CD4-positive, alpha-beta T cell treated with Interleukin-17A for 4 hours (primary cell): ENCODE data around the gene DMKN.

Experiments
- DNase-seq: peaks from one replicate; pipeline ENCODE4 v3.0.0-alpha.2; 2020; ENCODE audit warnings: mixed read lengths

The DMKN gene, protein sequence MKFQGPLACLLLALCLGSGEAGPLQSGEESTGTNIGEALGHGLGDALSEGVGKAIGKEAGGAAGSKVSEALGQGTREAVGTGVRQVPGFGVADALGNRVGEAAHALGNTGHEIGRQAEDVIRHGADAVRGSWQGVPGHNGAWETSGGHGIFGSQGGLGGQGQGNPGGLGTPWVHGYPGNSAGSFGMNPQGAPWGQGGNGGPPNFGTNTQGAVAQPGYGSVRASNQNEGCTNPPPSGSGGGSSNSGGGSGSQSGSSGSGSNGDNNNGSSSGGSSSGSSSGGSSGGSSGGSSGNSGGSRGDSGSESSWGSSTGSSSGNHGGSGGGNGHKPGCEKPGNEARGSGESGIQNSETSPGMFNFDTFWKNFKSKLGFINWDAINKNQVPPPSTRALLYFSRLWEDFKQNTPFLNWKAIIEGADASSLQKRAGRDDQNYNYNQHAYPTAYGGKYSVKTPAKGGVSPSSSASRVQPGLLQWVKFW

GRCh38 chr19:35513628-35514281, at the start of gene DMKN:
Gene DMKN, minus strand, starts transcription at chr19:35513649. Its CDS starts 174 bp downstream, at chr19:35513475.
- DNase-seq, result no peak

DNA sequence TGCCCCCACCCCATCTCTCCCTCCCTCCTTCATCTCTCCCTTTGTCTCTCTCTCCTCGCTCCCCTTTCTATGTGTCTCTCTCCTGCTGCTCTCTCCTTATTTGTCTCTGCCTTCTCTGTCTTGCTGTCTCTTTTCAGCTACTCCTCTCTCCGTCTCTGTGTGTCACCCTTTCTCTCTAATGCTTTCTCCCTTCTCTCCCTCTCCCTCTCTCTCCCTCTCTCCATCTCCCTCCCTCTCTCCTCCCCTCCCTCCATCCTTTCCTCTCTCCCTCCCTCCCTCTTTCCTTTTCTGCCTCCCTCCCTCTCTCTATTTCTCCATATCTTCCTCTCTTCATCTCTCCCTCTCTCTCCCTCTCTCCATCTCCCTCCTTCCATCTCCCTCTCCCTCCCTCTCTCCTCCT, 49.3 kb upstream of the DMKN start:
- no peak for DNase-seq

GRCh38 chr19:35562336-35562735, 48.9 kb upstream of the DMKN start:
- DNase-seq, result no peak

- DNase-seq, result no peak
Observed at GRCh38 chr19:35561436-35561835, 48.0 kb upstream of the DMKN start.

- DNase-seq, result no peak
Observed at GRCh38 chr19:35560677-35561076, 47.2 kb upstream of the DMKN start.

- DNase-seq, result no peak
Observed at GRCh38 chr19:35560271-35560670, 46.8 kb upstream of the DMKN start.

- DNase-seq, result no peak
Observed at GRCh38 chr19:35559781-35560180, 46.3 kb upstream of the DMKN start.

- no peak for DNase-seq
Observed at GRCh38 chr19:35559281-35559659, 45.8 kb upstream of the DMKN start.

- DNase-seq, result no peak
Observed at GRCh38 chr19:35558400-35559280, 45.2 kb upstream of the DMKN start.

DNA sequence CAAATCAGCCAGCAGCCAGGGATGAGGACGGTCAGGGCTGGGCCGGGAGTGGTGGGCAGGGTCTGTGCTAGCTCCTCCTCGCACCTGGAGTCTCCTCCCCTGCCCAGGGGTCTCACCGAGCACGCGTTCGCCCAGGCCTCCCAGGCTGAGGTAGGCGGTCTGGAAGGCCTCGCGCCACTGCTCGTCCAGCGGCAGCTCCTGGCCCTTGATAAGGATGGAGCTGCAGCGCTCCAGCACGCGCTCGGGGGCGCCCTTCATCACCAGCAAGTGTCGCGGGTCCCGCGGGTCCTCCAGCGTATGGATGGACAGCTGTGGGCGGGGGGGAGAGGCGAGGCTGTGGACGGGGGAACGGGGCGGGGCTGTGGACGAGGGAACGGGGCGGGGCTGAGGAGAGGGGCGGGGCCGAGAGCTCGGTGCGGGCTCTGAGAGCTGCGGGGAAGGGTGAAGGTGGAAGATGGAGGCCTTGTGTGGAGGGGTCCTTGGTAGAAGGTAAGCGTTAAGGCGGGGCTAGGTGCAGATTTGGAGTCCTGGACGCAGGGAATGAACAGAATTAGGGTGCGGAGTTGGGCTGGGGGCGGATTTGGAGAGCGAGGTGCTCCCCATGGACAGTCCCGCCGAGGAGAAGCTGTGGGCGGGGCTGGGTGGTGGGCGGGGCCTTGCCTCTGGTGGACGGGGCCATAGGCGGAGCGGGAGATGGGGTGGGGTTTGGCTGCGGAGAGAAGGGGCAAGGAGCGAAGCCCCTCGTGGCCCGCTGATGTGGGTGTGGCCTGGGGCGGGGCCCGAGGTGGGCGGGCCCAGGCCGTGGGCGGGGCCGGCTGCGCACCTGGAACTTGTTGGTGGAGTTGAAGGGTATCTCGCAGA, 44.3 kb upstream of the DMKN start:
- peak; percentile 75 for DNase-seq

DNA sequence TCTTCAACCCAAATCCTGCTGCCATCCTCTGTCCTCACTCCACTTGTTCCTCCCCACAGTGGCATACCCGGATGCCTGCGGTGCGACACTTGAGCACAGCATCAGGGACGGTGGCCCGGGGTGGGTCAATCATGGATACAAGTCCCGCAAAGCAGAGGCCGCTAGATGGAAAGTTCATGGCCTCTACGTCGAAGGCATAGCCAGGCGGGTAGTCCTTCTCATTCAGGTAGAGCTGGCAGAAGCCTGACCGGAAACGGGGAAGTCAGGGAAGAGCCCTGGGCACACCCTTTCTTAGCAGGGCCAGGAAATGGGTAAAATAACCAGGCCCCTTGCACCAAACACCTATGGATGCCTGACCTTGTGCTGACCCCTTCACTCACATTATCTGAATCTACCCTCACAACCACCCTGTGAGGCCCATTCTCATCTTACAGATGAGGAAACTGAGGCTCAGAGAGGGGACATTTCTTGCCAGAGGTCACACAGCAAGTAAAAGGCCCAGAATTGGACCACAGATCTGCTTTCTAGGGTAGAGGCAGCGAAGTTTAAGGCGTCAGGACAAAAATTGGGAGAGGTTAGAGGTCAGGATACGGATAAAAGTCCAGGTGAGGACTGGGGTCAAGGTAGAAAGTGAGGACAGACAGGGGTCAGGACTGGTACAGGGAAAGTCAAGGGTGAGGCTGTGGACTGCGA, 43.5 kb upstream of the DMKN start:
- no peak for DNase-seq

DNA sequence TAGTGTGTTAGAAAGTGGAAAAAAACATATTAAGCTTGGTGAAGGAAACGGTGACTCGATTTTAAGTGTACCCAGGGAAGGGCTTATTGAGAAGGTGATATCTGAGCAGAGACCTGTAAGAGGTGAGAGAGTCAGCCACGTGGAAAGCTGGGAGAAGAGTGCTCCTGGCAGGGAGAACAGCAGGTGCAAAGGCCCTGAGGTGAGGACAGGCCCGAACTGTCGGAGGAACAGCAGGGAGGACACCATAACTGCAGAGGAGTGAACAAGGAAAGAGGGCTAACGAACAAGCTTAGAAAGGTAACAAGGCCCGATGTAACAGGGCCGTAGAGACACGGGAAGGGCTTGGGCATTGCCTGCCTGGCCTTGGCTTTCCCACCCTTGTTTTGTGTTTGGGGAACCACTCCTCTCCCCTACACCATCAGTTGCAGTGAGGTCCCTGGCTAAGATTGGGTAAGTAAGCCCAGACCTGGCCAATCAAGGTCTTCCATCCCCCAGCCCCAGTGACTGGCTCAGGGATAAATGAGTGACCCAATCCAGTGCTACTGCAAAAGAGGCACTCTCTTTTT, 42.7 kb upstream of the DMKN start:
- DNase-seq, result no peak

DNA sequence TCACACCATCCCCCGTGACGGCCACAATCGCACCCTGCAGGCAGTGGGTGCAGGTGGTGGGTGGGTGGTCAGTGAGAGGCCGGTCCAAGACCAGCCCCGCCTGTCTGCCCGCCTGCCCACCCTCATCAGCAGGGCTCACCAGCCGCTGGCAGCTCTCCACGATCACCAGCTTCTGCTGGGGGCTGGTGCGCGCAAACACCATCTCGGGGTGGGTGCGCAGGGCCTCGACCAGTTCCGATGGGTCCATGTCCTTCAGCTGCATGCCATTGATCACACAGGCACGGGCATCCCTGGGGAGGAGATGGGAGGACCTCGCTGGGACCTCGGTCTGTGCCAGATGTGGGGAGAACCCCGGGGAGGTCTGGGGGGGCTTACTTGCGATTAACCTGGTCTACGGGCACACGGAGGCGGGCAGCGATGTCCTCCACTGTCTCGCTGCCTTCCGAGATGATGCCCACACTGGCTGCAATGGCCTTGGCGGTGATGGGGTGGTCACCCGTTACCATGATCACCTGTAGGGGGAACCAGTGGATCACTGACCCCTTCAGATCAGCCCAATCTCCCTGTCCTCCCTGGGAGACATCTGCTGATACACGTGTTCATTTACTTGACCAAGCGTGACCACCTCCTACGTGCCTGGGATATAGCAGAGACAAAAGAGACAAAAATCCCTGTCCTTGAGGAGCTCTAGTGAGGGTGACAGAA, 42.0 kb upstream of the DMKN start:
- DNase-seq, result no peak

DNA sequence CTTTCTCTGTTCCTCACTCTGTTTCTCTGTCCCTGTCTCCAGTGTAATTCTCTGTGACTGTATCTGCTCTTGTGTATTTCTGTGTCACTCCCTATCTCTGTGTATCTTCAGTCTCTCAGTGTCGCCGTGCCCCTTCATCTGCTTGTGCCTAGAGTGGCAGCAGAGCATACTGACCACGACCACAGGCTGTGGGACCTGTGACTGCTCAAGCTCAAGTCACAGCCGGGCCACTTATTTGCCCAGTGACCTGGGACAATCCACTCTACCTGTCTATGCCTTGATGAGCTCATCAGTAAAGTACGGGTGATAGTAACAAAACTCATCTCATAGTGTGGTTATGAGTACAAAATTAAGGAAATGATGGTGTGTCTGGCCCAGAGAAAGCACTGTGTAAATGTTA, 40.6 kb upstream of the DMKN start:
- no peak for DNase-seq

GRCh38 chr19:35553385-35554000, 40.0 kb upstream of the DMKN start:
- no peak for DNase-seq

GRCh38 chr19:35552534-35553384, 39.3 kb upstream of the DMKN start:
- DNase-seq, result no peak

DNA sequence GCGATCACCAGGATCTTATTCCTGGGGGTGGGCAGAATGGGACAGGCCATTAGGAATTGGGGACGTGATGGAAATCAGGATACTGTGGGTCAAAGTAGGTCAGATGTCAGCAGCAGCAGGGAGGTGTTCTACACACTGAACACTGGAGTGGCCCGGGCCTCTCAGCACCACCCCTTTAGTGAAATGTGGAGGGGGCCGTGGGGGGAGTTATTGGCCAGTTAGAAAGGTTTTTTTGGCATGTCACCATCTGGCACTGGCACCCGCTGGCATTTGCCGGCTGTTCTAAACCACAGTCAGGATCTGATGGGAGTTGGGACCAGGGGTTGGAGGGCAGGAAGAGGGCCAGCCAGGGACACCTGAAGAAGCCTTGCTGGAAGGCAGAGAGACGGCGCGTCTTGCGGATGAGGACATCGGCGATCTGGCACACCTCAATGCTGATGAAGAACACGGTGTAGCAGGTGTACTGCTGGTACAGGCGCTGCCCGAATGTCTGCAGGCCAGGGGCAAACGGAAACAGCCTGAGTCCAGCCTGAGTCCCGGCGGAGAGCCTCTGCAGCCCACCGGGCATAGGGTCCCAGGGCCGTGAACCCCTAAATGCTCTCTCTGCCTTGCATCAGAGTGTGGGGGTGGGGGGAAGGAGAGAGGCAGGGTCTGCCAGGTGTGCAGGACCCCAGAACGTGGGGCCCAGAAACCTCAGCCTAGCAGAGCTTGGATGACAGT, 37.8 kb upstream of the DMKN start:
- DNase-seq, result no peak

- no peak for DNase-seq
Observed at GRCh38 chr19:35549879-35550523, 36.6 kb upstream of the DMKN start.
